HUES64 (cell line): ENCODE measurements around the gene ABHD16B.

Experiments used
- H3K27ac ChIP-seq: 2 replicates; pipeline ENCODE4 v1.7.0; 2013; ENCODE audit warnings: low read depth, low read length, inconsistent platforms
- H3K27me3 ChIP-seq: 2 replicates; pipeline ENCODE4 v1.6.1; 2013; ENCODE audit warnings: mild to moderate bottlenecking, low read length; ENCODE audit not compliant: insufficient read depth
- H3K36me3 ChIP-seq: 2 replicates; pipeline ENCODE4 v1.6.1; 2013; ENCODE audit warnings: mild to moderate bottlenecking, low read length; ENCODE audit not compliant: insufficient read depth
- H3K4me1 ChIP-seq: 2 replicates; pipeline ENCODE4 v1.6.1; 2013; ENCODE audit warnings: mild to moderate bottlenecking, low read length, moderate library complexity; ENCODE audit not compliant: insufficient read depth
- H3K4me3 ChIP-seq: 2 replicates; pipeline ENCODE4 v1.5.1; 2013; ENCODE audit warnings: mild to moderate bottlenecking, low read length, moderate library complexity
- H3K9ac ChIP-seq: 2 replicates; pipeline ENCODE4 v1.6.1; 2013; ENCODE audit warnings: mild to moderate bottlenecking, low read depth, low read length
- H3K9me3 ChIP-seq: 2 replicates; pipeline ENCODE4 v1.6.1; 2013; ENCODE audit warnings: low read depth, low read length; ENCODE audit not compliant: insufficient read depth
- WGBS: fragments of 150-250, 120-280 bp; methylation state at CpG from one replicate; pipeline ENCODE4 v1.1.7; 2013; ENCODE audit warnings: missing lambda C conversion rate; 5-methylcytosine and 5-hydroxymethylcytosine counted together

The ABHD16B gene

DNA sequence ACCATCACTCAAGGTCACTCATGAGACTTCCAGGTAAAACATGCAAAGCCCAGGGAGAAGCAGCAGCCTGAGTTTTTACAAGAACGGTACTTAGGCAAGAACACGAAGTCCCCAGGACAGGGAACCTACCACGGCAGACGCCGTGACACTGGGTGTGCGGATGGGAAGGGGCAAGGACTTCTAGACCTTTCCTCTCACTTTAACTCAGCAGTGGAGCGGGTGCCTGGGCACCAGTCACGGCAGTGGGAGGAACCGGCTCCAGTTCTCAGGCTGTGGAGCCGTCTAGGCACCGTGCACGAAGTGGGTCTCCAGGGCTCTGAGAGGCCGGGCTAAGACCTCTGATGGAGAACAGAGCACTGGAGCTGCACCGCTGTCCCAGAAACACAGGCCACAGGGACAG is 32.8 kb upstream of the ABHD16B start:
- peaks cover 41% of the 10 kb centered on the region for H3K27me3 ChIP-seq
- WGBS = 83% methylated on average over 14 of the region's 14 CpGs
- no peaks in the 10 kb centered on the region for H3K36me3 ChIP-seq

DNA sequence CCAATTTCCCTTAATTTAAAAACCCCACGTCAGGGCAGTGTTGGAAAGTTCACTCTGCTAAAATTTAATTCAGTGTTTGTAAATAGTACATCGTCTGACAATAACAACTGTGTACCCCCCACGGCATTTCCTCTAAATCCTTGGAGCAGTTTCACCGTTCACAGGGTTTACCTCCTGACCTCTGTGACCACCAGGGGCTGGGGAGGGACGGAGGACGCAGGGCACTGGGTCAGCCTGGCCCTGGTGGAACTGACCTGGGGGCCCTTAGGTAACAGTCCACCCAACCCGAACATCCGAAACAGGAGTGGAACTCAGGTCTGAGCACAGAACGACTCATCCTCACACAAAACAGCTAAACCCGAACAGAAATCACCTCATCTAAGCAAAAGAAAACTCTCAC is 32.3 kb upstream of the ABHD16B start:
- no peak overlapping the region for H3K9ac ChIP-seq
- no peaks in the 10 kb centered on the region for H3K9me3 ChIP-seq
- peaks cover 45% of the 10 kb centered on the region for H3K27me3 ChIP-seq
- 50% methylated on average over 10 of the region's 10 CpGs for WGBS
- no peaks in the 10 kb centered on the region for H3K36me3 ChIP-seq
- H3K27ac ChIP-seq = no peak overlapping the region
- H3K4me1 ChIP-seq = peaks cover 9% of the 10 kb centered on the region; the same call in 1 of the 2 replicates
- H3K4me3 ChIP-seq = peak overlapping the region; percentile 51

More for the DNA sequence above, 32.8 kb upstream of the ABHD16B start:
- Histone ChIP-seq H3K4me1 (peaks cover 9% of the 10 kb centered on the region; the same call in 1 of the 2 replicates), H3K9ac (no peak overlapping the region), H3K4me3 (no peak overlapping the region), H3K27ac (no peak overlapping the region), H3K9me3 (no peaks in the 10 kb centered on the region)

DNA sequence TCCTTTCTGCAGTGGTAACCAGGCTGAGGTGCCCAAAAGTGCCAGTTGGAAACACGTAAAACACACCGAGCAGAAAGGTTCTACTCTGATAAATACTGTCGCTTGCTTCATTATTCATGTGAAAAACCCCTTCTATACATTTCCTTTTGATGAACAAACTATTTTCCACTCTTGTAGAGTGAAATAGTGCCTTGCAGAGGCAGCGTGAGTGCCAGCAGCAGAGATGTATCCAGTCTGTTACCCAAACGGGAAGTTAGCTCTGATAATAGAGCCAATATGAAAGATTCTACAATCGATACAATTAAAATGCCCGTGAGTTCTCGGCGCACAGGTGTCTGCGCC is 31.7 kb upstream of the ABHD16B start:
- H3K27ac ChIP-seq = no peak overlapping the region
- no peaks in the 10 kb centered on the region for H3K36me3 ChIP-seq
- WGBS = 19% methylated on average over 10 of the region's 10 CpGs
- H3K4me3 ChIP-seq = peak overlapping the region; percentile 51
- no peak overlapping the region for H3K9ac ChIP-seq
- H3K27me3 ChIP-seq = peaks cover 48% of the 10 kb centered on the region
- peaks cover 11% of the 10 kb centered on the region; the same call in 1 of the 2 replicates for H3K4me1 ChIP-seq
- no peaks in the 10 kb centered on the region for H3K9me3 ChIP-seq

DNA sequence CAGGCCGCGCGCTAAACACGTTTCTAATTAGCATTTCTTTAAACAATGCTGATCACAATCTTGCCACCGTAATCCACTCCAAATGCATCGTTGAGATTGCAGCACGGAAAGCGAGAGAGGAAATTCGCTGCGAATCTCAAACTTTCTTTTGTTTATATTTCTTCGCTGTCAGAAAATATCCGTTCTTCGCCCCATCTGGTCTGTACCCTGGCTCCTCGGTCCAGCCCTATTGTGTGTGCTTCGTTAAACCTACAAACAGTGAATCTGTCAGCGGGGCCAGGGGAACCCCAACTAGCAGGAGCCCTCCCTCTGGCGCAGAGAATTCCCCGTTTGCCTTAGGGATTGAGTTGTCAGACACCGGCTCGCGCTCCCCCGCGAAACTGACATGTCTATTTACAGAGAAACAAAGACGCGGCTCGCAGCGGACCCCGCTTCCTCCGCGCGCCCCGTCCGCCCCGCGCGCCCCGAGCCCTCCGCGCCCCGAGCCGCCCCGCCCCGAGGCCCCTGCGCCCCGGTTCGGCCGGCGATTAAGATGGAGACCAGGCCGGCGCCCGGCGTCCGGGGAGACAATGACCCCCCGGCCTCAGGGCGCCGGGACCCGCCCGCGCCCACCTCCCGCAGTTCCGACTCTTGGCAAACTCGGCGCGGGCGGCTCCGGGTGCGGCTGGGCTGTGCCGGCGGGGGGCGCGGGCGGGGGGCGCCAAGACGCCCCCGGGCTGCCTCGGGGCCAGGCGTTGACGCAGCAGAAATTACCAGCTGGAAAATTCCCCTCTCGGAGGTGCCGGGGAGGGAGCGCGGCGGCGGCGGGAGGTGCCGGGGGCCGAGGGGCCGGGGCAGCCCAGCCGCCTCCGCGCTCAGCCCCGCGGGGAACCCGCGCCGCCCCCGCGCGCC is 31.1 kb upstream of the ABHD16B start:
- Histone ChIP-seq H3K27ac (no peak overlapping the region), H3K27me3 (peaks cover 48% of the 10 kb centered on the region), H3K4me1 (peaks cover 13% of the 10 kb centered on the region; the same call in 1 of the 2 replicates), H3K9me3 (no peaks in the 10 kb centered on the region), H3K4me3 (peak overlapping the region; percentile 51), H3K9ac (no peak overlapping the region), H3K36me3 (no peaks in the 10 kb centered on the region)
- WGBS = under 1% methylated on average over 99 of the region's 99 CpGs

DNA sequence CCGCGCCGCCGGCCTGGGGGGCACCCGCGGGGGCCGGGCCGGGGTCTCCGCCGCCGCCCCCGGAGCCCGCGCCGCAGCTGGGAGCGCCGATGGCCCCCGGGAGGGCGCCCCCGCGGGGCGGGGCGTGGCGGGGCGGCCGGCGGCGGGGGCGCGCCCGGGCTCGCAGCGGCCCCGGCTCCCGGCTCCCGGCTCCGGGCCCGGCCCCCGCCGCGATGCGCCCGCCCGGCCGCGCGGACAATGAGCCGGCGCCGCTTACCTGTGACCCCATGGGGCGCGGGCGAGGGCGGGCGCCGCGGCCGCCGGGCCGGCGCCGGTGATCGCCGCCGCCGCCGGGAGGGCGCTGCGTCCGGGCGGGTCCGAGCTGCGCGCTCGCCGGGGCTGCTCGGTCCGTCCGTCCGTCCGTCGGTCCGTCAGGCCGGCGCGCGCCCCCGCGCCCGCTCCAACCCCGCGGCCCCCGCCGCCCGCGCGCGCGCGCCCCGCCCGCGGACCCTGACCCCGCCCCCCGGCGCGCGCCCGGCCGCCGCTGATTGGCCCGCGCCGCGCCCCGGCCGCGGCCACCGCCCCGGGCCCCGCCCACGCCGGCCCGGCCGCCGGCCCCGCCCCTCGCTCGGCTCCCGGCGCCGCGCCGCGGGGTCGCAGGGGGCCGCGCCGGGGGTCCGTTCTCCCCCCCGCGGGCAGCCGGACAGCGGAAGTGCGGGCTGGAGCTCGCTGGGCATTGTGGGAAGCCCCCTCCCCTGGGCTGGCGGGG is 30.3 kb upstream of the ABHD16B start, which contains the start of gene ZBTB46:
Gene ZBTB46, minus strand, starts transcription at position 424 of the 748 bp plus-strand sequence. CDS start 40,507 bp downstream, outside the sequence.
- peaks cover 17% of the 10 kb centered on the region; the same call in 1 of the 2 replicates for H3K4me1 ChIP-seq
- H3K27me3 ChIP-seq = peaks cover 48% of the 10 kb centered on the region
- H3K9me3 ChIP-seq = no peaks in the 10 kb centered on the region
- no peak within 1 kb of the TSS for H3K27ac ChIP-seq
- no peak within 1 kb of the TSS for H3K9ac ChIP-seq
- no peaks in the 10 kb centered on the region for H3K36me3 ChIP-seq
- under 1% methylated on average over 147 of the region's 147 CpGs for WGBS
- peak within 1 kb of the TSS; percentile 59 for H3K4me3 ChIP-seq

DNA sequence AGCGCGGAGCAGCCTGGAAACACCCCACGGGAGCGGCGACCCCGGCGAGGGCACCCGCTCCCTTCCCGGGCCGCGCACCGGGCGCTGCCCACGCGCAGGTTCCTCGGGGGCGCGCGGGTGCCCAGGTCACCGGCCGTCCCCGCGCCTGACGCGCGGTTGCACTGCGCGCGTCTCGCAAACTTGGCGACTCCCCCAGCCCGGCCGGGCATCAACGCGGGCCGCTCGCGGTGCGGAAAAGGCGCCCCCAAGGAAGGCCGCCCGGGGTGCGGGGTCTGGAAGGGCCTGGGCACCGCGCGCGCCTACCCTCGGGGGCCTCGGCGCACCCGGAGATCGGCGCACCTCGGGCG is 29.7 kb upstream of the ABHD16B start:
- no peak overlapping the region for H3K9ac ChIP-seq
- WGBS = 2% methylated on average over 55 of the region's 55 CpGs
- H3K4me1 ChIP-seq = peaks cover 17% of the 10 kb centered on the region; the same call in 1 of the 2 replicates
- no peaks in the 10 kb centered on the region for H3K9me3 ChIP-seq
- peaks cover 48% of the 10 kb centered on the region for H3K27me3 ChIP-seq
- no peaks in the 10 kb centered on the region for H3K36me3 ChIP-seq
- H3K4me3 ChIP-seq = peak overlapping the region; percentile 59
- H3K27ac ChIP-seq = no peak overlapping the region

DNA sequence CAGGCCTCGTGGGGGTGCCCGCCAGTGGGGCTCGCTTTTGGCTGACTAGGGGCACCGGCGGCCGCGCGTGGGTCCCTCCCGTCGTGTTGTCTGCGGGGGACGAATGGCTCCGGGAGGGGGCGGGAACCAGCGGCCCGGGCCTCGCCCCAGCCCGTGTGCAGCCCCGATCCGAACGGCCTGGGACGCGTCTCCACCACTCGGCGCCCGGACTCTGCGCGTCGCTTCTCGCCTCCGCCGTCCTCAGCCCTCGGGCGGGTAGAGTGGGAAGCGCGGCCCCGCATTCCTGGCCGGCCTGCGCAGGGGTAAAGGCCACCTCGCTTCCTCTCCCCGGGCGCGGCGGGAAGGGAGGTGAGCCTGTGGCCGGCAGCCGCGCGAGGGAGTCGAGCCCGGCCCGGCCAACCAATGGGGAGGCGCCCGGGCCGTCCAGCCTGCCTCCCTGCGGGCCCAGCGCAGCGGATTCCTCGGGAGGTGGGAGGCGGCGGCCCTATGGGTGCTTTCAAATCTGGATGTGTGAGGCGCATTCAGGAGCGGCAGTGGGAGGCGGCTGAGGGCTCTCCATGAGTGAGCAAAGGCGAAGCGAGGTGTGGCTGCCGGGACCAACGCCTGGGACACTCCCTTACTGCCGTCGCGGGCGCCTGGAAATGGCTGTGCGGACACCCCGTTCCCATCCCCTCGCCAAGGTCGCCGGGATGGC is 29.2 kb upstream of the ABHD16B start:
- 7% methylated on average over 76 of the region's 76 CpGs for WGBS
- Histone ChIP-seq H3K36me3 (no peaks in the 10 kb centered on the region), H3K9ac (no peak overlapping the region), H3K9me3 (no peaks in the 10 kb centered on the region), H3K27ac (no peak overlapping the region), H3K4me3 (peak overlapping the region; percentile 59), H3K27me3 (peaks cover 48% of the 10 kb centered on the region), H3K4me1 (peaks cover 17% of the 10 kb centered on the region; the same call in 1 of the 2 replicates)

DNA sequence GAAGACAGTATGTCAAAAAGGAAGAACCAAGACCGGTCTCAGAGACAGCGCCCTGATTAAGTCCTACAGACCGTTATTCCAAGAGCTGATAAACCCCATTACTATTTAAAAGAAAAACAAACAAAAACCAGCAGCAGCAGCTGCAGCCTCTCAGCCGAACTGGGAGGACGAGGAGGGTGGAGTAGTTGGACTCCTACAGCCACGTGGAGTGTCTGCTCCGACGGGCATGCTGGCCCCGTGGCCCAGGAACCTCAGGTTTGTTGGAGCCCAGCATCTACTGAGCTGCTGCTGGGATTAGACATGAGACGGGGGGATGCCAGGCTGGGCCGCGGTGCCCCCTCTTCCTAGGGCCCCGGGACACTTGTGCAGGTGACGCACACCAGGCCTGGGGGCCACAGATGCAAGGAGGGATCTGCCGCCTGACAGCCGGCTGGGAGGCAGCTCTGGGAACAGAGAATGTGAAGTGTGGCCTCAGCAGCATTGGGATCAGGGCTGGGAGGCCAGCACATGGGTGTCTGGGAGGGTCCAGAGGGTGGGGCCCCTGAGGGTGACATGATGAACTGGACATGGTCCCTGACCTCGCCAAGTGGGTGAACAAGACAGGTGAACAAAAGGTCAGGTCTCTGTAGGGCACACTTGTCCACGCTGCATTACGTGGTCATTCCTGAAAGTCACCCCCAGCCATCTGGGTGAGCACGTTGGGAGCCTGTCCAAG is 27.4 kb upstream of the ABHD16B start:
- Histone ChIP-seq H3K9me3 (no peaks in the 10 kb centered on the region), H3K9ac (no peak overlapping the region), H3K4me1 (peaks cover 16% of the 10 kb centered on the region; the same call in 1 of the 2 replicates), H3K27me3 (peaks cover 42% of the 10 kb centered on the region), H3K27ac (no peak overlapping the region), H3K4me3 (no peak overlapping the region), H3K36me3 (no peaks in the 10 kb centered on the region)
- WGBS = 88% methylated on average over 20 of the region's 20 CpGs

DNA sequence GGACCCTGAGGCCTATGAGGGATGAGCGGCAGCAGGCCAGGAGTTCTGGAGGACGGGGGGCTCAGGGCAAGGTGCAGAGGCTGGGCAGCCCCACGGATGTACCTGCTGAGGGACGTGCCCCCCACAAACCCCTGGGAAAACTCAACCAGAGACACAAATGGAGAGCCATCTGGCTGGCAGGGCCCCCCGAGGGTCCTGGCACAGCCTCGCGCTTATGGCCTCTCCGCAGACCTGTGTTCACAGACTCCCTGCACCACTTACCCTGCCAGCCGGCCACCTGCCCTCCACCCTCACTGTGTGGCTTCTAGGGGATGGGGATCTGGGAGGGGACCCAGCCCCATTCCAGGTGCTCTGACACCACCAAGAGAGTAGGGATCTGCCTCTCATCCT is 26.8 kb upstream of the ABHD16B start:
- Histone ChIP-seq H3K4me3 (no peak overlapping the region), H3K36me3 (no peaks in the 10 kb centered on the region), H3K9me3 (no peaks in the 10 kb centered on the region), H3K9ac (no peak overlapping the region), H3K27me3 (peaks cover 36% of the 10 kb centered on the region), H3K27ac (peak overlapping the region; percentile 6; the same call in 1 of the 2 replicates), H3K4me1 (peaks cover 11% of the 10 kb centered on the region; the same call in 1 of the 2 replicates)
- 85% methylated on average over 9 of the region's 9 CpGs for WGBS

DNA sequence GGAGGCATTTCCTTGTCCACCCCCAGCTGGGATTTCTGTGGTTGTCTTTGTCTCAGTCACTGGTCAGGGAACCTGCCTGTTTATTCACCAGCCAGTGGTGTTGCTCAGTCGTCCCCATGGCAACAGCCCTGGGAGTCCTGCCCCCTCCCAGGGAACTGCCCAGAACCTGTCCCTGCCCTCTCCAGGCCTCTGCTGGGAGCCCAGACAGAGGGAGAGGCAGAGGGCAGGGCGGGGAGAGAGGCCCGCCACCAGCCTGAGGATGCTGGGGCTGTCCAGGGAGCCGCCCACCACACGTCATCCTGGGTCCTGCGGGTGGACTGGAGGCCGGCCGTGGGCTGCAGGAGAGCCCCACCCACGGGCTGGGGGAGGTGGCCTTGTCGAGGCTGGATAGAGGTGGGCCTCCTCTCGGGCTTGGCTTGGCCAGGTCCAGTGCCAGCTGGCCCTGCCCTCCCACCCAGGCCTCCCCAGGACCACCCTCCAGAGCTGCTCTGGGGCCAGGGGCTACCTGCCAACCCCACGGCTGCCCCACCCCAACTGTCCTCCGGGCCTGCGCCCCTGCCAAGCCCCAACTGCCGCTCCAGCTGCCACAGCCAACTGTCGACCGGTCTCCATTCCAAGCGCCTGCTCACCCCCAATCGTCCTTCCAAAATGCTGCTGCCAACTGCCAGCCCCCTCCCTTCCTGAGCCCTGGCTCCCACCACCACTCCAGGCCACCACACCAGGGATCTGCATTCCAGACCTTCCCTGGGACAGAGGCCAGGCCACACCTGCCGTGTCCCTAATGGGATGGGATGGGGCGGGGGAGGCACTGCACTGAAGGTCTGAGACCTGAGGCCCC is 26.1 kb upstream of the ABHD16B start:
- Histone ChIP-seq H3K27me3 (peaks cover 29% of the 10 kb centered on the region), H3K36me3 (no peaks in the 10 kb centered on the region), H3K9me3 (no peaks in the 10 kb centered on the region), H3K27ac (no peak overlapping the region), H3K4me3 (no peak overlapping the region), H3K9ac (no peak overlapping the region), H3K4me1 (peaks cover 7% of the 10 kb centered on the region; the same call in 1 of the 2 replicates)
- 41% methylated on average over 20 of the region's 21 CpGs for WGBS
